HEK293 (cell line): ENCODE results near the gene SLC38A8.

Experiments used
- ZNF214 ChIP-seq: fragments of 450-650 bp; formaldehyde crosslinking; IDR thresholded peaks from 2 replicates; pipeline ENCODE4 v1.5.1; 2017; ENCODE audit warnings: missing biosample characterization, mild to moderate bottlenecking, missing genetic modification characterization, borderline replicate concordance
- ZNF274 ChIP-seq, 2 experiments: fragments of 200-500 bp in 1 of 2; fragments of 450-650 bp in 1 of 2; sonication (Bioruptor generic) in 1 of 2; formaldehyde crosslinking in 1 of 2; IDR thresholded peaks; 2 replicates each; pipeline versions ENCODE4 v1.5.1 to v1.6.1; 2014 to 2016; ENCODE audit warnings: borderline replicate concordance in 1 of 2, inconsistent platforms in 1 of 2, low read length in 1 of 2, missing biosample characterization in 1 of 2, missing genetic modification characterization in 1 of 2
- ZNF692 ChIP-seq: fragments of 450-650 bp; formaldehyde crosslinking; IDR thresholded peaks from 2 replicates; pipeline ENCODE4 v1.5.1; 2016; ENCODE audit warnings: missing biosample characterization, missing genetic modification characterization
- TF ChIP-seq, protein P1 (sequence below): fragments of 450-650 bp; formaldehyde crosslinking; IDR thresholded peaks from 2 replicates; pipeline ENCODE4 v1.5.1; 2016; ENCODE audit warnings: missing biosample characterization, missing genetic modification characterization

DNA sequence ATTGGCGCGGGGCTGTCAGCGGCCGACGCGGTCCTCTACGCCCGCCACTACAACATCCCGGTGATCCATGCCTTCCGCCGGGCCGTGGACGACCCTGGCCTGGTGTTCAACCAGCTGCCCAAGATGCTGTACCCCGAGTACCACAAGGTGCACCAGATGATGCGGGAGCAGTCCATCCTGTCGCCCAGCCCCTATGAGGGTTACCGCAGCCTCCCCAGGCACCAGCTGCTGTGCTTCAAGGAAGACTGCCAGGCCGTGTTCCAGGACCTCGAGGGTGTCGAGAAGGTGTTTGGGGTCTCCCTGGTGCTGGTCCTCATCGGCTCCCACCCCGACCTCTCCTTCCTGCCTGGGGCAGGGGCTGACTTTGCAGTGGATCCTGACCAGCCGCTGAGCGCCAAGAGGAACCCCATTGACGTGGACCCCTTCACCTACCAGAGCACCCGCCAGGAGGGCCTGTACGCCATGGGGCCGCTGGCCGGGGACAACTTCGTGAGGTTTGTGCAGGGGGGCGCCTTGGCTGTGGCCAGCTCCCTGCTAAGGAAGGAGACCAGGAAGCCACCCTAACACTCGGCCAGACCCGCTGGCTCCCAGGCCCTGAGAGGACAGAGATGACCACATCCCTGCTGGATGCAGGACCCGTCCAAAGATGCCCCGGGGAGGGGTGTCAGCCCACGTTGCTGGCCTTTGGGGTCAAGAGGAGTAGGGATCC, 77.0 kb downstream of the SLC38A8 start:
- TF ChIP-seq, protein P1, sequence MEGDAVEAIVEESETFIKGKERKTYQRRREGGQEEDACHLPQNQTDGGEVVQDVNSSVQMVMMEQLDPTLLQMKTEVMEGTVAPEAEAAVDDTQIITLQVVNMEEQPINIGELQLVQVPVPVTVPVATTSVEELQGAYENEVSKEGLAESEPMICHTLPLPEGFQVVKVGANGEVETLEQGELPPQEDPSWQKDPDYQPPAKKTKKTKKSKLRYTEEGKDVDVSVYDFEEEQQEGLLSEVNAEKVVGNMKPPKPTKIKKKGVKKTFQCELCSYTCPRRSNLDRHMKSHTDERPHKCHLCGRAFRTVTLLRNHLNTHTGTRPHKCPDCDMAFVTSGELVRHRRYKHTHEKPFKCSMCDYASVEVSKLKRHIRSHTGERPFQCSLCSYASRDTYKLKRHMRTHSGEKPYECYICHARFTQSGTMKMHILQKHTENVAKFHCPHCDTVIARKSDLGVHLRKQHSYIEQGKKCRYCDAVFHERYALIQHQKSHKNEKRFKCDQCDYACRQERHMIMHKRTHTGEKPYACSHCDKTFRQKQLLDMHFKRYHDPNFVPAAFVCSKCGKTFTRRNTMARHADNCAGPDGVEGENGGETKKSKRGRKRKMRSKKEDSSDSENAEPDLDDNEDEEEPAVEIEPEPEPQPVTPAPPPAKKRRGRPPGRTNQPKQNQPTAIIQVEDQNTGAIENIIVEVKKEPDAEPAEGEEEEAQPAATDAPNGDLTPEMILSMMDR: no peak
- TF ChIP-seq ZNF692 (tag by site-specific recombination) (no peak), ZNF214 (no peak), ZNF274 (IDR thresholded peaks at IDR 0.05; ENCODE audit: low read length) (no peak), ZNF274 (tag by site-specific recombination; IDR thresholded peaks at IDR 0.05; ENCODE audit: borderline replicate concordance) (no peak)
